Forelimb muscle (tissue), 1 donor: Measurements from ENCODE around the gene MRFAP1L1. TPM values are rescaled to one million over a fixed set of nuclear protein-coding genes. Genes with fewer than 3 reads are reported as not detected.

ENCODE experiments used
- DNase-seq: peaks from one replicate; pipeline ENCODE4 v3.0.0-alpha.2; 2013; ENCODE audit warnings: low read depth
- polyA plus RNA-seq: library from polyadenylated mRNA; unstranded; fragments of 120-200 nt; gene quantifications from one replicate; pipeline ENCODE4 v1.2.1, GENCODE V29; 2013; ENCODE audit not compliant: insufficient read length

Gene MRFAP1L1
- polyA plus RNA-seq, 1 donor = 50.2 TPM

- no peak for DNase-seq
Measured at GRCh38 chr4:6660430-6660829, 49.2 kb downstream of the MRFAP1L1 start.

- DNase-seq = no peak
Measured at GRCh38 chr4:6659897-6660296, 49.8 kb downstream of the MRFAP1L1 start.

DNA sequence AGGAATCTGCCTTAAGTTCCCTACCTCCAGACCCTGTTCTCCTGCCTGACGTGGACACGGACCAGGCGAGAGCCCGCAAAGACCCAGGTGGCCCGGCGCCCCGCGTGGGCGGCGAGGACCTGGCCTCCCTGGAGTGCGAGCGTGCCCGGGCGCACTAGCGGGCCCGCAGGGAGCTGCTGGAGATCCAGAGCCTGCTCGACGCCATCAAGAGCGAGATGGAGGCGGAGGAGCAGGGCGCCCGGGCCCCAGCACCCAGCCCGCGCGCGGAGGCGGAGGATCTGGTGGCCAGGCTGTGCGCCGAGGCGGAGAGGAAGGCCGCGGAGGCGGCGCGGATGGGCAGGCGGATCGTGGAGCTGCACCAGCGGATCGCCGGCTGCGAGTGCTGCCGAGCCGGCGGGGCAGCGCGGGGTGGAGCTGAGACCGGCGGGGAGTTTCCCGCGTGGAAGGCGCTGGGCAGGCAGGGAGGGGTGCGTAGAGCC, 51.0 kb downstream of the MRFAP1L1 start:
- DNase-seq = no peak

DNA sequence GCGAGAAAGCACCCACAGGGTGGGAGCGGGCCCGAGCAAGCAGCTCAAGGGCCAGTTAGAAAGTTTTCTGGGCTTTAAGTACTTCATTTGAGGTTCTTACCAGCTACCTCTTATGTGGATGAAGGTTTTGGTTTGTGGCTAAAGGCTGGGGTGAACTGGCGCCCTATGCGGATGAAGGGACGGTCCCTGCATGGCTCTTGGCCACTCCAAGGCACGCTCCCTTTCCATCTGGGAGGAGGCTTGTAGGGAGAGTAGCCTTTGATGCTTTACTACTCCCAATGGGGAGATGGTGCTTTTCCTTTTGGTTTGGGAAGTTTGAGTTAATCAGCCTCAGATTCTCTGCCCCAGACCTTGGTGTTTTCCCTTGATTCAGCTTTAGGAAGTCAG, 51.5 kb downstream of the MRFAP1L1 start:
- no peak for DNase-seq

Other genes with a start within 250 kb of the MRFAP1L1 start
- 0.13 TPM for gene PPP2R2C, start 237.3 kb downstream of the MRFAP1L1 start, polyA plus RNA-seq
- gene MAN2B2, start 134.7 kb downstream of the MRFAP1L1 start, polyA plus RNA-seq = 5.6 TPM
- gene MRFAP1, start 69.2 kb downstream of the MRFAP1L1 start, polyA plus RNA-seq = 229 TPM
- gene S100P, start 16.0 kb downstream of the MRFAP1L1 start, polyA plus RNA-seq = 0.67 TPM
- 8.5 TPM for gene BLOC1S4, start 6.3 kb upstream of the MRFAP1L1 start, polyA plus RNA-seq
- 21.3 TPM for gene KIAA0232, start 72.9 kb upstream of the MRFAP1L1 start, polyA plus RNA-seq
- gene TBC1D14, start 200.0 kb upstream of the MRFAP1L1 start, polyA plus RNA-seq = 37.0 TPM